Measurements from ENCODE around the gene TMEM203. TPM values are rescaled to one million over a fixed set of nuclear protein-coding genes. Genes with fewer than 3 reads are reported as not detected.

TMEM203 gene
- total RNA-seq, 1 donor from 2014 or later: 41.2 TPM

GRCh38 chr9:137175345-137175961 lies 30.0 kb downstream of the TMEM203 start:
- H3K27me3 Mint-ChIP-seq (ENCODE audit: unreplicated experiment): peaks cover 2% of the 10 kb centered on the region
- H3K4me3 Mint-ChIP-seq (ENCODE audit: unreplicated experiment): no peak overlapping the region
- TF ChIP-seq CTCF (IDR thresholded peaks at IDR 0.05): no peak
- H3K4me1 Mint-ChIP-seq (ENCODE audit: unreplicated experiment): peaks cover 2% of the 10 kb centered on the region
- DNase-seq (ENCODE audit: extremely low spot score, unreplicated experiment): no peak
- H3K27ac Mint-ChIP-seq (ENCODE audit: unreplicated experiment): no peak overlapping the region
- peaks cover 7% of the 10 kb centered on the region for H3K36me3 Mint-ChIP-seq (ENCODE audit: unreplicated experiment)
- no peaks in the 10 kb centered on the region for H3K9me3 Mint-ChIP-seq (ENCODE audit: unreplicated experiment)

DNA sequence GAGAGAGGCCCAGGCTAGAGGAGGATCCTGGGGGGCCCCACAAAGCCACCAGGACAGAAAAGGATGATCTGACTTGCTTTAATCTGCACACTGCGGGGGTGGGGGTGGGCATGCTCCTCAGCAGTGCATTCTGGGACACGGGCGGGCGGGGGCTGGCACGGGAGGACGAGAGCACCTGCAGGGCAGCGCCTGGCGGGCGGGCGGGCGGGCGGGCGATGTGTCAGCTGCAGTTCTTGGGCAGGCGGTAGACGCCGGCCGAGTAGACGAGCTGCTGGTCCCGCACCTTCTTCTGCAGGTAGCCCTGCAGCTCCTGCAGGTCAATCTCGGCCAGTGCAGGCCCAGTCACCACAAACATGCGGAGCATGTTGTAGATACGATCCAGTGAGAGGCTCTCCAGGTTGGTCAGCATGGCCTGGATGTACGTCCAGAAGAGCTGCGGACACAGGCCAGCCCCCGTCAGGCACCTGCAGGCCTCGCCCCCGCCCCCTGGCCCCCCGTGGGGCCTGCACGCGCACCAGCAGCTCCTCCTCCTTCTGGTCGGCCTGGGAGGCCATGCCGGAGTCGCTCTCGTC lies 30.6 kb downstream of the TMEM203 start:
- peaks cover 6% of the 10 kb centered on the region for H3K27me3 Mint-ChIP-seq (ENCODE audit: unreplicated experiment)
- no peak overlapping the region for H3K4me3 Mint-ChIP-seq (ENCODE audit: unreplicated experiment)
- H3K27ac Mint-ChIP-seq (ENCODE audit: unreplicated experiment): no peak overlapping the region
- no peak for TF ChIP-seq CTCF (IDR thresholded peaks at IDR 0.05)
- H3K36me3 Mint-ChIP-seq (ENCODE audit: unreplicated experiment): peaks cover 7% of the 10 kb centered on the region
- no peak for DNase-seq (ENCODE audit: extremely low spot score, unreplicated experiment)
- H3K4me1 Mint-ChIP-seq (ENCODE audit: unreplicated experiment): peaks cover 2% of the 10 kb centered on the region
- no peaks in the 10 kb centered on the region for H3K9me3 Mint-ChIP-seq (ENCODE audit: unreplicated experiment)

- TF ChIP-seq CTCF (IDR thresholded peaks at IDR 0.05): no peak
- H3K27ac Mint-ChIP-seq (ENCODE audit: unreplicated experiment): no peak overlapping the region
- H3K27me3 Mint-ChIP-seq (ENCODE audit: unreplicated experiment): peaks cover 6% of the 10 kb centered on the region
- peaks cover 7% of the 10 kb centered on the region for H3K36me3 Mint-ChIP-seq (ENCODE audit: unreplicated experiment)
- no peak overlapping the region for H3K4me3 Mint-ChIP-seq (ENCODE audit: unreplicated experiment)
- no peaks in the 10 kb centered on the region for H3K9me3 Mint-ChIP-seq (ENCODE audit: unreplicated experiment)
- no peaks in the 10 kb centered on the region for H3K4me1 Mint-ChIP-seq (ENCODE audit: unreplicated experiment)
- DNase-seq (ENCODE audit: extremely low spot score, unreplicated experiment): no peak
These were observed 31.4 kb downstream of the TMEM203 start for GRCh38 chr9:137173796-137174664.

GRCh38 chr9:137172901-137173795 lies 32.3 kb downstream of the TMEM203 start:
- no peak for DNase-seq (ENCODE audit: extremely low spot score, unreplicated experiment)
- Mint-ChIP-seq H3K27me3 (ENCODE audit: unreplicated experiment) (peaks cover 7% of the 10 kb centered on the region), H3K4me3 (ENCODE audit: unreplicated experiment) (no peak overlapping the region), H3K27ac (ENCODE audit: unreplicated experiment) (no peak overlapping the region), H3K9me3 (ENCODE audit: unreplicated experiment) (no peaks in the 10 kb centered on the region), H3K4me1 (ENCODE audit: unreplicated experiment) (peaks cover 3% of the 10 kb centered on the region), H3K36me3 (ENCODE audit: unreplicated experiment) (peaks cover 7% of the 10 kb centered on the region)
- TF ChIP-seq CTCF (IDR thresholded peaks at IDR 0.05): no peak

Measured in osteocyte (in vitro differentiated cells).